Measurements from ENCODE around the gene RPS6KA1.
"Not testable (repeated sequence)": the region's sequence is repeated elsewhere in the genome, so short reads cannot be mapped to it uniquely, and the experiment has no call there.

The RPS6KA1 gene

GRCh38 chr1:26529655-26530409 is at the start of gene RPS6KA1:
Gene RPS6KA1, plus strand, starts transcription at chr1:26529761. Its CDS starts 160 bp downstream, at chr1:26529921.
- DNase-seq: peak; percentile 68

- no peak for DNase-seq
Observed at GRCh38 chr1:26482921-26483320, 46.6 kb upstream of the RPS6KA1 start.

- DNase-seq: no peak
Observed at GRCh38 chr1:26483980-26484379, 45.6 kb upstream of the RPS6KA1 start.

GRCh38 chr1:26490155-26490554 is 39.4 kb upstream of the RPS6KA1 start:
- DNase-seq: no peak

GRCh38 chr1:26493267-26493666 is 36.3 kb upstream of the RPS6KA1 start:
- DNase-seq: no peak

GRCh38 chr1:26493938-26494337 is 35.6 kb upstream of the RPS6KA1 start:
- no peak for DNase-seq

GRCh38 chr1:26496861-26497260 is 32.7 kb upstream of the RPS6KA1 start:
- no peak for DNase-seq

GRCh38 chr1:26498894-26499293 is 30.7 kb upstream of the RPS6KA1 start:
- no peak for DNase-seq

GRCh38 chr1:26500488-26501175 is 28.9 kb upstream of the RPS6KA1 start:
- peak; percentile 83 for DNase-seq

- DNase-seq: not testable (repeated sequence)
Observed at GRCh38 chr1:26510711-26511110, 18.9 kb upstream of the RPS6KA1 start.

GRCh38 chr1:26515836-26516235 is 13.7 kb upstream of the RPS6KA1 start:
- DNase-seq: not testable (repeated sequence)

GRCh38 chr1:26516987-26517765 is 12.4 kb upstream of the RPS6KA1 start:
- DNase-seq: no peak

- DNase-seq: no peak
Observed at GRCh38 chr1:26517766-26518049, 11.9 kb upstream of the RPS6KA1 start.

GRCh38 chr1:26518355-26518754 is 11.2 kb upstream of the RPS6KA1 start:
- no peak for DNase-seq

GRCh38 chr1:26520339-26520738 is 9.2 kb upstream of the RPS6KA1 start:
- DNase-seq: no peak

- DNase-seq: no peak
Observed at GRCh38 chr1:26521669-26522030, 7.9 kb upstream of the RPS6KA1 start.

- DNase-seq: no peak
Observed at GRCh38 chr1:26522073-26522472, 7.5 kb upstream of the RPS6KA1 start.

GRCh38 chr1:26524181-26524580 is 5.4 kb upstream of the RPS6KA1 start:
- no peak for DNase-seq

- no peak for DNase-seq
Observed at GRCh38 chr1:26526287-26526686, 3.3 kb upstream of the RPS6KA1 start.

GRCh38 chr1:26529405-26529654 is 231 bp upstream of the RPS6KA1 start:
- no peak for DNase-seq

- no peak for DNase-seq
Observed at GRCh38 chr1:26530410-26530894, 891 bp downstream of the RPS6KA1 start.

- DNase-seq: peak; percentile 78
Observed at GRCh38 chr1:26530895-26531598, 1.5 kb downstream of the RPS6KA1 start.

- peak; percentile 77 for DNase-seq
Observed at GRCh38 chr1:26531651-26532131, 2.1 kb downstream of the RPS6KA1 start.
